Measurements from ENCODE around the gene PPFIA3. TPM values are rescaled to one million over a fixed set of nuclear protein-coding genes. Genes with fewer than 3 reads are reported as not detected.
A peak's percentile ranks its signal among the peaks of the same experiment; 100 is the strongest.
"Not testable (repeated sequence)": the region's sequence is repeated elsewhere in the genome, so short reads cannot be mapped to it uniquely, and the experiment has no call there.

Gene PPFIA3
- total RNA-seq, 1 donor from 2014 or later, result 32.5 TPM

DNA sequence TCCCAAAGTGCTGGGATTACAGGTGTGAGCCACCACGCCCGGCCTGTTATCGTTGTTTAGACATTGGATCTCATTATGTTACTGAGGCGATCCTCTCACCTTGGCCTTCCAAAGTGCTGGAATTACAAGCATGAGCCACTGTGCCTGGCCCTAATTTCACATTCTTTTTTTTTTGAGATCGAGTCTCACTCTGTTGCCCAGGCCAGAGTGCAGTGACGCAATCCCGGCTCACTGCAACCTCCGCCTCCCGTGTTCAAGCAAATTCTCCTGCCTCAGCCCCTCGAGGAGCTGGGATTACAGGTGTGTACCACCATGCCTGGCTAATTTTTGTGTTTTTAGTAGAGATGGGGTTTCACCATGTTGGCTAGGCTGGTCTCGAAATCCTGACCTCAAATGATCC is 3.9 kb downstream of the PPFIA3 start:
- not testable (repeated sequence) for DNase-seq (ENCODE audit: low spot score)

DNA sequence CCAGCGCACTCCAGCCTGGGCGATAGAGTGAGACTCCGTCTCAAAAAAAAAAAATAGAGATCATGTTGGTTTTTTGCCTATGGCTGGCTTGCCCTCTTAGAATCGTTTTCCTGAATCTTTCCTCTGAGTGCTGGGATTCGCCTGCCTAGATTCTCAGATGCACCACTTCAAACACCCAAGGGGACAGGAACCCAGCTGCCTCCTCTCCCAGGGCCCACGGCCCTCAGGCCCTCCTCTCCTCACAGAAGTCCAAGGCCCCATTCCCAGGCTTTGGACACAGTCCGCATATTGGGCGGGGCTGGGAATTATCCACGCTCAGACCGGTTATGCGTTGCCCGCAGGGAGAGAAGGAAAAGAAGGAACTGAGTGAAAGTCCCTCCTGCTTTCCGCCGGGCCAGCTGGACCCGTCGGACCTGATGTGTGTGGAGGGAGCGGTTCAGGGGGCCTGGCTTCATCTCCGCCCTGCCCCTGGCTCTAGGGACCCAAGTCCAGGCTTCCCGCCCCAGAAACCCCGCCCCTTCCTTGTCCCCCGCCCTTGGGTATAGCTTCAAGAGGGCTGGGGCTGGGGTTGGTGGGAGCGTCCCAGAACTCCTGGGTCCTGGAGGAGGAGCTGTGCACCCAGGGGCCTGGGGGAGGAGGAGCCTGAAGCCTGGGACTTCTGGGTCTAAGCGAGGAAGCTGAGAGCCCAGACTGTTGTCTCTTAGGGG is 5.8 kb downstream of the PPFIA3 start:
- peak; percentile 56 for DNase-seq (ENCODE audit: low spot score)

DNA sequence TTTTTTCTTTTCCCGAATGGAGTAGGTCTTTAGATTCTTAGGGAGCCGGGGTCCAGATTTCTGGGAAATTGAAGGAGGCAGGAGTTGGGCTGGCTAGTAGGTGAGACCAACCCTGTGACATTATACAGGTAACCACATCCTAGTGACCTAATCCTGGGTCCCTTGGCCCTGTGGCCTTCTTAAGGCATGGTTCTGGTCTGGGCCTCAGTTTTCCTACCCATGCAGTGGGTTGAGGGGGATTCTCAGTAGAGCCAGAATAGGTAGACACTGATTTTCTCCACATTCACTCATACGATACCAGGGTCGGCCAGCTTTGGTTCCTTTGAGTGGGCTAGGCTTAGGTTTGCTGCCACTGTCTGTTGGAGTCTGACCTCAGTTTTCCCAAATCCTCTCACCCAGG is 7.2 kb downstream of the PPFIA3 start:
- no peak for DNase-seq (ENCODE audit: low spot score)

- DNase-seq (ENCODE audit: low spot score), result not testable (repeated sequence)
These were observed 7.9 kb downstream of the PPFIA3 start for GRCh38 chr19:49127225-49127624.

GRCh38 chr19:49127674-49128544 is 8.6 kb downstream of the PPFIA3 start:
- DNase-seq (ENCODE audit: low spot score), result peak; percentile 99

DNA sequence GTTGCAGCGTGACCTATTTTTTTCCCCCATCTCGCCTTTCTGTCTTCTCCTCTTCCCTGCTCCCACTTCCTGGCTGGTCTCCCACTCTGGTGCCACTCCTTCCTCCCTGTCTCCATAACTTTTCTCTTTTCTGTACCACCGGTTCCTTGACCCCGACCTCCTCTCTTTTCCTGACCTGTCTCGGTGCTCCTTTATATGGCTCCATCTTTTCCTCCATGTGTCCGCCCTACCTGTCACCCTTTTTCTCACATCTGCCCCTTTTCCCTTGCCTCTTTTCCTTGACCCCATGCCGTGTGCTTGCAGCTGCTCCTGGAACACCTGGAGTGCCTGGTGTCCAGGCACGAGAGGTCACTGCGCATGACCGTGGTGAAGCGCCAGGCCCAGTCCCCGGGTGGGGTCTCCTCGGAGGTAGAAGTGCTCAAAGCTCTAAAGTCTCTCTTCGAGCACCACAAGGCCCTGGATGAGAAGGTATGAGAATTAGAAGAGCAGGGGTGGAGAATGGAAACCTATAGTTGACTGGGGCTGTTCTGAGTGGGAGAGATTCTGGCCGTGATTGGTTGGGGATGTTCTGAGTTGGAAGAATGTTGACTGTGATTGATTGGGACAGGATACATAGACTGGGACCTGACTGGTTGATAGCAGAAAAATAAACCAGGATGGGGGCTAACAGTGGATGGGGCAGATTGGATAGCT is 9.3 kb downstream of the PPFIA3 start:
- DNase-seq (ENCODE audit: low spot score), result no peak

DNA sequence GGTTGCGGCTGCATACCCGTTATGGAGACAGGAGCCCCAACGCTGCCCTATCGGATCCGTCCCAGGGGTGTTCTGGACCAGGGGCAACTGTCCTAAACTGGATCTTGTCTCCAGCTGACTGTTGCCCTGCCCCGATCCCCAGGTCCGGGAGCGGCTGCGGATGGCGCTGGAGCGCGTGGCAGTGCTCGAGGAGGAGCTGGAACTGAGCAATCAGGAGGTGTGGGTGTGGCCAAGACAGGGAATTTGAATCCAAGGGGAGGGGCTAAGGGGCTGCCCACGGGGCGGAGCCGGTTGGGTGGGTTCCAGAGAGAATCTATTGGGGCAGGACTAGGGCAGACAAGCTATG is 9.9 kb downstream of the PPFIA3 start:
- DNase-seq (ENCODE audit: low spot score), result no peak

DNA sequence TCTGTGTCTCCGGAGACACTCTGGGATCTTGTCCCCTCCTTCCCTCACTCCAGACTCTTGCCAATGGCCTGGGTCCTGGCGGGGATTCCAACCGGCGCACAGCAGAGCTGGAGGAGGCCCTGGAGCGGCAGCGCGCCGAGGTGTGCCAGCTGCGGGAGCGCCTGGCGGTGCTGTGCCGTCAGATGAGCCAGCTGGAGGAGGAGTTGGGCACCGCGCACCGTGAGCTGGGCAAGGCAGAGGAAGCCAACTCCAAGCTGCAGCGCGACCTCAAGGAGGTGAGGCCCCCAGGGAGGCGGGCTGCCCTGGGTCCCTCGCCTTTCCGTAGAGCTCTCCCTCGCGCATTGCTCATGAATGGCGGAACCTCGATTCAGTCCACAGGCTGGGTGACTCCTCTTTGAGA is 11.0 kb downstream of the PPFIA3 start:
- DNase-seq (ENCODE audit: low spot score), result no peak

GRCh38 chr19:49132974-49133609 is 13.7 kb downstream of the PPFIA3 start:
- DNase-seq (ENCODE audit: low spot score), result no peak

- DNase-seq (ENCODE audit: low spot score), result peak; percentile 73
These were observed 14.5 kb downstream of the PPFIA3 start for GRCh38 chr19:49133621-49134454.

DNA sequence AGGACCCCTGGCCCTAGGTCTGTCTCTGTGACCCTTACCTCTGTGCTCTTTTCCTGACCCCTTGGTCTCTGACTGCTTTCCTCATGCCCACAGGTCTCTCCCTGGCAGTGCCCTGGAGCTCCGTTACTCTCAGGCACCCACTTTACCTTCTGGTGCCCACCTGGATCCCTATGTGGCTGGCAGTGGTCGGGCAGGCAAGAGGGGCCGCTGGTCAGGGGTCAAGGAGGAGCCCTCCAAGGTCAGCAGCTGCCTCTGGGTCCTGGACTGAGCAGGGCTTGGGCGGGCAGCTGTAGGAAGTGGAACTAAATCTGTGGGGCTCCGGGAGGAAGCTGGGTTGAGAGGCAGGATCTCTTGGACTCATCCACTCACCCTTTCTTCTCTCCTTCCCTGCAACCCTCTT is 16.3 kb downstream of the PPFIA3 start:
- DNase-seq (ENCODE audit: low spot score), result no peak

GRCh38 chr19:49136771-49137171 is 17.4 kb downstream of the PPFIA3 start:
- no peak for DNase-seq (ENCODE audit: low spot score)

DNA sequence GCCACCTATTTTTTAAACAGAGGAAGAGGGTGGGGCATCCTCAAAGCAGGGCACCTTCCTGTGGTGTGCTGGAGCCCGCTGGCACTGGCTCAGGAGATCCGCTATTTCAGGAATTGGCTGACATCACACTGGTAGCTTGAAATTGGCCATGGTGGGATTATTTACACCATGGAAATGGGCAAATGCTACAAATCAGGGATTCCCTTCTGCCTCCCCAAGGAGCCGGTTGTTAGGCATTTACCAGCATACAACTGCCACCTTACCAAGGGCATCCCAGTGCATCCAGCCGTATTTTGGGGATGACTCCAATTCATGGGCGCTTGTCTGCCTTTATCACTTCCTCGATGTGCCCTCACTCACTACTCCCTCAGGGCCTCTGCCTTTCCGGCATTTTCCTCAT is 21.6 kb downstream of the PPFIA3 start:
- DNase-seq (ENCODE audit: low spot score), result no peak

DNA sequence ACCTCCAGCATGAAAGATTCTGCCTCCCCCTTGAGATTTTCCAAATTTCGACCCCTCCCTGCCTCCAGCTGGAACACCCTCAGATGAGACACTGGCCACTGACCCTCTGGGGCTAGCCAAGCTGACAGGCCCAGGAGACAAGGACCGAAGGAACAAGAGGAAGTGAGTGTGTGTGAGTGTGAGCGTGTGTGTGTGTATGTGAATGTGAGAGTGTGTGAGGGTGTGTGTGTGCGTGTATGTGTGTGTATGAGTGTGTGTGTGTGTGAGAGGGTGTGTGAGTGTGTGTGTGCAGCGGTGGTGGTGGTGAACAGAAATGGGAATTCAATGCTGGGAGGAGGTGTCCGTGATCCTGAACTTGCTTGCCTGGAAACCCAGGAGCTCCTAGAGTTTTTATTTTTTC is 22.0 kb downstream of the PPFIA3 start:
- no peak for DNase-seq (ENCODE audit: low spot score)

DNA sequence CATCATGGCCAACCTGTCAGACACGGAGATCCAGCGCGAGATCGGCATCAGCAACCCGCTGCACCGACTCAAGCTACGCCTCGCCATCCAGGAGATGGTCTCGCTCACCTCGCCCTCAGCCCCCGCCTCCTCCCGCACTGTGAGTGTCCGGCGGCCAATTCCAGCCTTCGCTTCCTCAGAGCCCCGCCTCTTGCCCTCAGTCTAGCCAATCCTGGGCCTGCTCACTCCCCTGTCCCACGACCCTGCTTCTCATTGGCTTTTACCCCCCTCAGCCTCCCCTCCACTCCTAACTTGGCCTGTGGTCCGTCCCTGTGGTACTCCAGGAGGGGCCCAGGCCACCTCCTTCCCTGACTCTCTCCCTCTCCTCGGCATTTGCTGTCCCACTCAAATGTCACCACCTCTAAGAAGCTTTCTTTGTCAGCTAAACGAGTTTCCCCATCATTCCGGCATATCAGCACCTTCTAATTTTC is 23.6 kb downstream of the PPFIA3 start:
- peak; percentile 97 for DNase-seq (ENCODE audit: low spot score)

- peak; percentile 75 for DNase-seq (ENCODE audit: low spot score)
These were observed 26.4 kb downstream of the PPFIA3 start for GRCh38 chr19:49145573-49146407.

DNA sequence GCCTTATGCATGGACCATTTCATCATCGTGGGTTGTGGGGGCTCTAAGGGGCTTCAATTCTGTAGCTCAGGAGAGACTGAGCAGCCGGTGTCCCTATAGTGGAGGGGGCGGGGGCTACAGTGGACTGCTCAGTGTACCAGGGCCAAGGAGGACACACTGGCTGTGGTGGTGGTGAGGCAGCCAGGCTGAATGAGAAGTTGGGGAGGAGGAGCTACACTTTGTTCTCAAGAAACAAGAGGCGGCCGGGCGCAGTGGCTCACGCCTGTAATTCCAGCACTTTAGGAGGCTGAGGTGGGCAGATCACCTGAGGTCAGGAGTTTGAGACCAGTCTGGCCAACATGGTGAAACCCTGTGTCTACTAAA is 27.0 kb downstream of the PPFIA3 start:
- peak; percentile 35 for DNase-seq (ENCODE audit: low spot score)

DNA sequence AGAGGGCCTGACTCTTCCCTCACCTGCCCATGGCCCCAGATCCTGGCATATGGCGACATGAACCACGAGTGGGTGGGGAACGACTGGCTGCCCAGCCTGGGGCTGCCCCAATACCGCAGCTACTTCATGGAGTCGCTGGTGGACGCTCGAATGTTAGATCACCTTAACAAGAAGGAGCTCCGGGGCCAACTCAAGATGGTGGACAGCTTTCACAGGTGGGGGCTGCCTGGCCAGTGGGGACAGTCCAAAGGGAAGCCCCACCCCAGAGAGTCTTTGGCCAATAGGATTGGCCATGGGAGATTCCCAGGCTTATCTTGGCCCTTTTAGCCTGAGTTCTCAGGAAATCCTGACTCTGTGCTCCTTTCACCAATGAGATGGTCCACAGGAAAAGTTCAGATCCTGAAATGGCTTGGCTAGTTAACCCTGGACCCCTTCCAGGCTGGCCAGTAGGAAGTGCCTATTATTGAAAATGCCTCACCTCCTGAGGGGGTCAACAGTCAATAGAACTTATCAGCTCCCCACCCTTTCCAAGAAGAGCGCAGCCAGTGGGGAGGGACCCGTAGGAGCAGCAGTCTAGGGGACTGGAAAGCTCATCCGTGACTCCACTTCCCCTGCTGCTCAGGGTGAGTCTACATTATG is 28.8 kb downstream of the PPFIA3 start:
- DNase-seq (ENCODE audit: low spot score), result no peak

DNA sequence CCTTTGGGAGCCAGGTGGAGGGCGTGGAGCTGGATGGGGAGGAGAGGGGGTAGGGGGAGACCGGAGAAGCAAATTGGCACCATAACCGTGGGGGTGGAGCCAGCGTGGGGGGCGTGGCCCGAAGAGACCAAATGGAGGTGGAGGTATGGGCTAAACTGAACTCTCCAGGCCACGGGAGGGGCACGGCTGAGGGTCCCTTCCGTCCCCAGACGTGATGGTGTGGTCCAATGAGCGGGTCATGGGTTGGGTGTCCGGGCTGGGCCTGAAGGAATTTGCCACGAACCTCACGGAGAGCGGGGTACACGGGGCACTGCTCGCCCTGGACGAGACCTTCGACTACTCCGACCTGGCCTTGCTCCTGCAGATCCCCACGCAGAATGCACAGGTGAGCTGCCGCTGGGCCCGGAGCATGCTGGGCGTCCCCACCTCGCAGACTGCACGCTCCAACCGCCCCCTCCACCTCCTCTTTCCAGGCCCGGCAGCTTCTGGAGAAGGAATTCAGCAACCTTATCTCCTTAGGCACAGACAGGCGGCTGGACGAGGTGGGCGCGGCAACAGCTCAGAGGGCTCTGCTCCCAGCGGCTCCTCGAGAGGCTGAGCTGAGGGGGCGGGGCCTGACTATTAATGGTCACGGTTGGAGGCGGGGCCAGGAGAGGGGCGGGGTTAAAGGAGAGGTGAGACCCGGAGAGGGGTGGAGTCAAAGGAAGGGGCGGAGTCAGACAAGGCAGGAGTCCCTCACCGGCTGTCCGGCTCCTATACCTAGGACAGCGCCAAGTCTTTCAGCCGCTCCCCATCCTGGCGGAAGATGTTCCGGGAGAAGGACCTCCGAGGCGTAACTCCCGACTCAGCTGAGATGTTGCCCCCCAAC is 29.7 kb downstream of the PPFIA3 start:
- DNase-seq (ENCODE audit: low spot score), result peak; percentile 99

All from umbilical cord (tissue), 2 donors.